ENCODE data around the gene MLF2.
"Not testable (repeated sequence)": the region's sequence is repeated elsewhere in the genome, so short reads cannot be mapped to it uniquely, and the experiment has no call there.

Gene MLF2

DNA sequence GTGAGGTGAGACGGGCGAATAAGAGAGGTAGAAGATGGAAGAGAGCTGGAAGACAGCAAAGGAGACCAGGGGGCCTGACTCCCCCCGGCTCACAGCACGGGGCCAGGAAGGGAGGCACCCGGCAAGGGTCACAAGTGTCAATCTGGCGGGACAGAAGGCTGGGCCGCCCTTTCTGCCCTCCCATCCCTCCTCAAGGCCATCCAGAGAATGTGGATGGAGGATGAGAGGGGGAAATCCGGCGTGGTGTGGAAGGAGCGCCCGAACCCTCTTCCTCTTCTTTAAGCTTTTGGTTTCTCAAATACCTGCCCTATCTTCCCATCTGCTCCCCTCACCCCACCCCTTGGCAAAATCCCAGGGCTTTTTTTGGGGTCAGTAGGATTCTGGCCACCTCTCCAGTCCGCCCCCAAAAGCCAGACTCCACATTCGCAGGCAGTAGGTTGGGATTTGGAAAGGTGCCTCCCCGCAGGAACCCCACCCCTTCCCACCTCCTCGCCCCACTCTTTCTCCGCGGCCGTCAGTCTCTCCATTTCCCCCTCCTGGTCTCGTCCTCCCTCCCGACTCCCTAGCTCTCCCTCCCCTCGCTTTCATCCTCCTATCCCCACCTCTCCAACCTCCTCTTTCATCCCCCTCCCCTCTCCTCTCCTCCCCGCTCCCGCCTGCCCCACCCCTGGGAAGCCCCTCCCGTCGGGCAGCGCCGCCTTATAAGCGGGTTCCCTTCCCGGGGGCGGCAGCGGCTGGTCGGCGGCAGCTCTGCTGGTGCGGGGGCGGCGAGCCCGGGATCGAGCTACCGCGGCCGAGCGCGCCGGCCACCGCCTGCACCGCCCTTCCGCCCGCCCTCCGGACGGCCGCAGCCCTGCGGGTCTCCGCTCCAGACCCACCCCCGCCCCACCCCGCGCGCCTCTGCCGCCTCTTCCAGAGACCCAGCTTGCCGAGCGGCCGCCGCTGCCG lies 13.0 kb upstream of the MLF2 start, which contains the start of gene PTMS:
Gene PTMS, plus strand, starts transcription at position 730 of the 948 bp plus-strand sequence. CDS start 343 bp downstream, outside the sequence.
- in situ Hi-C loops (cut with MboI; ENCODE audit: low sequenced_read_pairs): no loop called here

DNA sequence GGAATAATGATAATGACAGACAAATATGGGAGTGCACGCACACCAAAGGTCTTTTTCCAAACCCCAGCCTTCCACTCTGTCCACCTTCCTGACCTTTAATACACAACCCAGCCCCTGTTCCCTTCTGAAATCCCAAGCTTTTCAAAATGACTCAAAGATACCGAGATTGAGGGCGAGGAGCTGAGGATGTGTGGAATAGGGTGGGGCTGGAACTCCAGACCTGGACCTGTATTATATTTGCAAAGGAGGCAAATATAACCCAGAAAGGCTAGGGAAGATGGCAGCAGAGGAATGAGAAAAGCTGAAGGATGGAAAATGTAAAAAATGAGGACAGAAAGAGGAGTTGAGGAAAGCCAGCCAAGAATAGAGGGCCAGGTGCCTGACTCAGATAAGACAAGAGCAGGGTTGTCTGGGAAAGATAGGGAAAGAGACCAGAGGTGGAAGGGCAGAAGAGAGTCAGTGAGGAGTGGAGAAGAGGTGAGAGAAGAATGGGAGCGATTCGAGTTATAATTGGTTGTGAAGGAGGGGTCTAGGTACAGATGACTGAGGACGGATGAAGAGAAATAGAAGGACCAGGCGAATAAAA lies 12.2 kb upstream of the MLF2 start:
- in situ Hi-C loops (cut with MboI; ENCODE audit: low sequenced_read_pairs): no loop called here

DNA sequence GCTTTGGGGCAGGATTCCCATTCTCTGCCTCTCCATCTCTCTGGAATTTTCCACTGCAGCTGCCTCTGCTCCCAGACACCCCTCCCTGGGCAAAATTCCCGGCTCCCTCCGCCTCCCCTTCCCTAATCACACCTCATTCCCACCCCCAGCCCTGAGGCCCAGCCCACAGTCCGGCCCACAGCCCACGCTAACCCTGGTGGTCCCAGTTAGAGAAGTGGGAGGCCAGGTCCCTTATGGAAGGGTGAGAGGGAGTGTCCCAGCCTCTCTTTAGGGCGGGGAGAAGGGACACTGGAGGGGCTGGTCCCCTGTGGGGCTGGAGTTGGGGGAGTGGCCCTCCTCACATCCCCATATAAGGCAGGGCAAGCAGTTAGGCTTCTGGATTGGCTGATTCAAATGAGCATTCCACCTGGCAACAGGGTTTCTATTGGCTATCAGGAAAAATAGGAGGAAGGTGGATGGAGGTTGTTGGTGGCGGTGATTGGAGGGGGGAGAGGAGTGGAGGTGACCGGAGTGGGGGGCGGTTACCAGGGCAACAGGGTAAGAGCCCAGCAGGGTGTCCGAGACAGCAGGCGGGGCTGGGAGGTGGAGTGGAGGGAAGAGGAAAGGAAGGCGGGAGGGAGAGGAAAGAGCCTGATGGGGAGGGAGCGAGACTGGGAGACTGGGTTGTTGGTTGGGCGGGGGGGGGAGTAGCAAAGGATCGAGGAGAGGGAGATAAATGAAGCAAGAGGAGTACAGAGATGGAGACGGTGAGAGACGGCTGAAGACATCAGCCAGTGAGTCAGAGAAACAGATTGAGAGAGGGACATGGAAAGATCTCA lies 11.3 kb upstream of the MLF2 start:
- in situ Hi-C loops (cut with MboI; ENCODE audit: low sequenced_read_pairs): no loop called here

DNA sequence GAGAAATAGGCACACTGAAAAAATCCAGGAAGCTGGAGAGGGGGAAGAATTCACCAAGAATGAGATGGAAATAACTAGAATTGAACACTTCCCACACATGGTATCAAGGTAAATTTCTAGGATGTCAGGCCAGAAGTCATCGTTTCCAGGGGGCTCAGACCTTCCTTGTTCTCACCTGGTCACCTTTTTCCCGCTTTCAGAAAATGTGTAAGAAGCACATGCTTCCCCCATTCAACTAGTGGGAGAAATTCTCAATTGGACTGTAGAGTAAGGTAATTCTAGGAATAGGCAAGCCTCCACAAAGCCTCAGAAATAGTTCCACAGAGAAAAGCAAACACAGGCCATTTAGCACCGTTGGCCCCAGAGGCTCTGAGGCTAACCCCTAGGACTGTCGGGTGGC lies 10.4 kb upstream of the MLF2 start:
- in situ Hi-C loops (cut with MboI; ENCODE audit: low sequenced_read_pairs): no loop called here

DNA sequence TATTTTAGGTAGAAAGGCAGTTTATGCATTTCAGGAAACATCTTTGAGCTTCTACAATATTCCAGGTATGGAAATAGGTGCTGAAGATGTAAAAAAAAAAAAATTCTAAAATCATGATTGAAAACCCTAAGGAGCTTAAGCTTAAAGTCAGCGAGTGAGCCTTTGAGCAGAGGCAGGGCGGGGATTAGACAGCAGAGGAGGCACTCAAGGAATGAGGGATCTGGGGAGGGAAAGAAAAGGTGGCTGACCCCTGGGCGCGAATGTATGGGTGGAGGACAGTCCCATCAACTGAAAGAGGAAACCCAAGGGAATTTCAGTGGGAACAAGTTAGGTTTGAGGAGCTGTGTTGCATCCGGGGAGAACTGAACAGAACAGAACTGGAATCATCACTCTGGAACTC lies 6.8 kb upstream of the MLF2 start:
- in situ Hi-C loops (cut with MboI; ENCODE audit: low sequenced_read_pairs): loop anchor here (10.0 kb wide), 1 partner anchor 65 kb away; the partner anchor contains the start of genes GPR162 and P3H3

DNA sequence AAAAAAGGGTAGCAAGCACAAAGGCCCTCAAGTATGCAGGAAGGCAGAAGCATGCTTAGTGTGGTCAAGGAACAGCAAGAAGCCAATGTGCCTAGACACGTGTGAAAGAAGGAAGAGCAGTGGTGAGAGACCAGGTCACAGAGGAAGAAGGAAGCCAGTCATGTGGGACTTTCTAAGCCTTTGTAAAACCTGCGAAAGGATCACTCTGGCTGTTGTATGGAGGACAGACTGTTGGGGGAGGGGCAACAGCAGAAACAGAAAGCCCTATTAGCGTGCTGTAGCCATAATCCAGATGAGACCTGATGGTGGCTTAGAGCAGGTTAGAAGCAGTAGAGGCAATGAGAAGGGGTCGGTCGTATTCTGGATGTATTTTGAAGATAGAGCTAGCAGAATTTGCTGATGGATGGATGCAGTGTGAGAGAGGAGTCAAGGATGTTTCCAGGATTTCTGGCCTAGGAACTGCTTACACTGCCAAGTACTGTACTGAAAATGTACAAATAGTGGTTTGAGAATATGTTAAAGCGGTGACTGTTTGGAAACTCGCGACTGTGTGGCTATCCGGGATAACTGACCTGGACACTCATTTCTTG lies 5.7 kb upstream of the MLF2 start:
- in situ Hi-C loops (cut with MboI; ENCODE audit: low sequenced_read_pairs): loop anchor here (10.0 kb wide), 1 partner anchor 66 kb away; the partner anchor contains the start of genes GPR162 and P3H3

DNA sequence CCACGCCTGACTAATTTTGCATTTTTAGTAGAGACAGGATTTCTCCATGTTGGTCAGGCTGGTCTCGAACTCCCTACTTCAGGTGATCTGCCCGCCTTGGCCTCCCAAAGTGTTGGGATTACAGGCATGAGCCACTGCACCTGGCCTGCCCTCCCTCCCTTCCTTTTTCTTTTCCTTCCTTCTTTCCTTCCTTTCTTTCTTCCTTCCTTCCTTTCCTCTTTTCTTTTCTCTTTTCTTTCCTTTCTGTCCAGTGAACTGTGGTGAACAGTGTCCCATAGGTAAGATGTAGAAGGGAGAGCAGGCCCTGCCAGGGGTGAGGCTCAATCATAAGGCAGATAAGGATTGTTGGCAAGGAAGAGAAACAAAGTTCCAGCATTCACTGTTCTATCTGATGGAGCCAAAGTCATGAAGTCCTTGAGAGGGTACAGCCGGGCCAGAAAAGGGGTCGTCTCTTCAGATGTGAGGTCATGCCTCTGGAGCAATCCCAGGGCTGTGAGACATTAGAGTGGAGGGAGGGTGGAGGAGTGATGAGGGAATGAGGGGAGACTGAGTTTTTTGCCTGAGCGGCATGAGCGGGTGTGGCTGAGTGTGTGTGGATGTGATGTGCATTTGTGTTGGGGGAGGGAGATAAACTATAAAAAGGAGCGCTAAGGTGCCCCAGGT lies 4.2 kb upstream of the MLF2 start:
- in situ Hi-C loops (cut with MboI; ENCODE audit: low sequenced_read_pairs): loop anchor here (10.0 kb wide), 1 partner anchor 68 kb away; the partner anchor contains the start of genes GPR162 and P3H3

DNA sequence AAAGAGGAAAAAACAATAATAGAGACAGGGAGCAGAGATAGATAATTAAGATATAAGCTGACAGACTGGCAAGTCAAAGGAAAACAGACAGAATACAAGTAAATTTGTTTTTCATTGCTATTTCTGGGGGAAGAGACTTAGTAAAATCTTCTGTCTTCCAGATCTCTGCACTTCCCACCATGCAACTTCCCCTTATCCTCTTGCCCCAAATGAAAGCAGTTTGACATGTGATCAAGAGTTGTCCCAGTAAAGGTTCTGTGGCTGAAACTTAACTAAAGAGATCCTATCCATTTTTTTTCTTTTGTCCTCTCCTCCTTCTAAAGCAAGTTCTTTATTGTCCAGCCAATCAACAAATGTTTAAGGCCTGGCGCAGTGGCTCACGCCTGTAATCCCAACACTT lies 1.5 kb upstream of the MLF2 start:
- in situ Hi-C loops (cut with MboI; ENCODE audit: low sequenced_read_pairs): loop anchor here (10.0 kb wide), 1 partner anchor 70 kb away; the partner anchor contains the start of genes GPR162 and P3H3

DNA sequence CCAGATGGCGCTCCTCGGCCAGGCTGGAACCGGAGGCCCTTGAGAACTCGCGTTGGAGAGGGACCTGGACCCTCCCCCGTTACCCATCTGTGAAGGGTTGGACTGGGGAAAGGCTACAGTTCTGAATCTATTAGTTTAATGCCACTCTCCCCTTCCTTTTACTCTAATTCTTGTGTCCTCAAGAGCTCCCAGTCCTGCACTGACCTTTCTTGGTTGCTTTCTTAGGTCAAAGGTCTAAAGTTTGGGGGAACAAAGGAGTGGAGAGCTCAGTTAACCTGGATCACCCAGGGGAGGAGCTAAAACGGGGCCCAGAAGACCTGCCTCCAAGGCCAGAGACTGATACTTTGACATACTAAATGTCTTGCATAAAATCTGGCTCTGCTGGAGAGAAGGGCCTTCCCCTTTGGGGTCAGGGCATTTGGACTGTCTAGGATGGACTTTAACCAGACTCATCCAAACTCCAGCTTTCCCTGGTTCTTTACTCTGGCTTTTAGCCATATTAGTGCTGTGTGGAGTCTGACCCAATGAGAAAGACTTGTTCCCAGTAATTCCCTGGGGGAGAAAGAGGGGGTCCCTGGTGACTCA lies 923 bp upstream of the MLF2 start:
- in situ Hi-C loops (cut with MboI; ENCODE audit: low sequenced_read_pairs): loop anchor here (10.0 kb wide), 1 partner anchor 71 kb away; the partner anchor contains the start of genes GPR162 and P3H3

DNA sequence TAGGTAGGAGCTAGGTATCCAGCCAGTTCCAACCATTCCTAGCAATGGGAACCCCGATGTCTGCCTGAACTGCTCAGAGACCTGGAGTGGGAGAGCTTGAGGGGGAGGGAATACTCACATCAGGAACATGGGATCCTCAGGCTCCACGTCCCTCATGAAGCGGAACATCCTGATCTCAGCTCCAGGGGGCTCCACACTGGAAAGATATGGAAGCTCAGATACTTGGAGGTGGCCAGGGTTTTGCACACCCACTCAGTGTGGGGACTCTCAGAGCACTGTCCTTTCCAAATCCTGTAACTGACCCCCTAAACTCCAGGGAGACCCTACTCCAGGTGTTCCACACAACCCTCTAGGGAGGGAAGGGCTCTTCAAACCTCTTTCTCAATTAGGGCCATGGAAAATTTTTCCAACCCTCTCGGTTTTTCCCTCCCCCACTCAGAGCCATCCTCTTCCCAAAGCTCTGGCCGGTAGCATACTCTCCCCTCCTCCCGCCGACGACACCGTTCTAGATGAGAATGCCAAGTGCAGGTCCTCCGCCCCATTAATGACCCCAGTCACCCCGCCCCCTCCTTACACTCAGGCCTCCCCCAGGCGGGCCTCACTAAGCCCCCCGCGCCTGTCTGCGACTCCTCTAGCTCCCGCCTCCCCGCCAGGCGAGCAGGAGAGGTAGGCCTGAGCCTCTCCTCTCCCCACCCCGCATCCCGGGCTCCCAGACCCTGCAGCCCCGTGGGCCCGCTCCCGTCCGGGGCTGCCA lies 597 bp downstream of the MLF2 start:
- in situ Hi-C loops (cut with MboI; ENCODE audit: low sequenced_read_pairs): loop anchor here (10.0 kb wide), 1 partner anchor 72 kb away; the partner anchor contains the start of genes GPR162 and P3H3

DNA sequence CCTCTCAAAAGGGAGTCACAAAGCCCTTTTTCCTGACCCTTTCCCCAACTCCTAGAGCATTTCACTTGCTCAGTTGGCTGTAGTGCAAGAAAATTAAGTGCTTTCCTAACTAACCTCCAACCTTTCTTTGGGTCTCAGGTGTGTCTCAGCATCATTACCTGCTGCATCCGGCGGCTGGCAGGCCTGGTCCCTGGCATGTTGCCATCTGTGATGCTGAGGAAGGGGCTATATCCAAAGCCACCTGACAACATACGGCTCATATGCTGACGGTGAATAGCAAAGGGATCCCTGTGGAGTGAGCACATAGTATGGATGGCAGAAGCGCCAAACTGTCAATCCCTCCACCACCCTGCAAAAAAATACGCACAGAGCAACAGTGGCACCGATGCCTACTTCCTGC lies 1.2 kb downstream of the MLF2 start:
- in situ Hi-C loops (cut with MboI; ENCODE audit: low sequenced_read_pairs): loop anchor here (10.0 kb wide), 1 partner anchor 73 kb away; the partner anchor contains the start of genes GPR162 and P3H3

DNA sequence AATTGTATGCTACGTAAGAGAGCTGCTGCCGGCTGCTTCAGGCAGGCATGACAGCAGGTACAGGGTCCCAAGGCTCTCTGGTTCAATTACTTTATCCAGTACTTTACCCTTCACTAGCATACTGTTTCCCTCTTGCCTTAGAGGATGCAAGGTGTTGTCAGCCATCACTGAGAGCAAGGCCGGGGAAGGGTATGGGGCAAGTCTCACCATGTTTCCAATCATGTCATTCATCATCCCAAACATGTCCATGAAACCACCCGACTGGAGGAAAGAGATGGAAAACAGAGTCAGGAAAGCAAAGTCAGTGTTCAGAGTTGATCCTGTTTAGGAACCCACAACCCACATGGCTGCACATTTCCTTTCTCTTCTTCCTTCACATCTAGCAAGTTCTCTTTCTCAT lies 2.4 kb downstream of the MLF2 start:
- in situ Hi-C loops (cut with MboI; ENCODE audit: low sequenced_read_pairs): loop anchor here (10.0 kb wide), 1 partner anchor 74 kb away; the partner anchor contains the start of genes GPR162 and P3H3

DNA sequence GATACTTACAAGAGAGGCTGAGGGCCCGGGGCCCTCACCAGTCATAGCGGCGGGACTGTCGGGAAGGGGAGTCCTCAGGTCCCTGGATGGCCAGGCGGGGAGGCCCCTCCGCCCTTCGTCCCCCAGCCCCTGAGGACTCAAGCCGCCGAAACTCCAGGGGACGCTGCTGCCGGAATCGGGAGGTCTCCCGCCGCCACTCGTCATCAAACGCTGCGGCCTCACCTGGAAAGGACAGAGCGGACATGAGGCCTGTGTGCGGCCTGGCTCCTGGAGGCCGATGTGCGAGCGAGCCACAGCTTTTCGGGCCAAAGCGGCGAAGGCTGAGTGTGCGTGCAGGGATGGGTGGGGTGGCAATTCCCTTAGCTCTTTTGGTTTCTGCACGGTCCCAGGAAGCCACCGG lies 4.2 kb downstream of the MLF2 start:
- in situ Hi-C loops (cut with MboI; ENCODE audit: low sequenced_read_pairs): no loop called here

DNA sequence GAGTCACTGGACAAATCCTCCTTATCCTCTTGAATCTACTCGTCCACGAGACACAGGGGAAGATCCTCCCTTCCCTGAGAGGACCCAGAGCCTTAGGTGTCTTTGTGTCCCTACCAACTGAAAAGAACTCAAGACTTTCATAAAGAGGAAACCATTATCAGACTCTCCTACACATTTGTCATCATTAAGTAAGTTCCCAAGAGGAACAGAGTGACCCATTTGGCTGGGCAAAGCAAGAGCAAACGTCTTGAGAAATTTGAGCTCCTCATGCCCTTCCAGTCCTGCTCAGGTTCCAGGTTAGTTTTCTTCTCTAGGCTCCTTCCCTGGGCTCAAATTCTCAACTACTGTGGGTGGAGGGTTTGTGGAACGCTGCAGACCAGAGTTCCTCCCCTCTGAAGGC lies 5.7 kb downstream of the MLF2 start:
- in situ Hi-C loops (cut with MboI; ENCODE audit: low sequenced_read_pairs): no loop called here

DNA sequence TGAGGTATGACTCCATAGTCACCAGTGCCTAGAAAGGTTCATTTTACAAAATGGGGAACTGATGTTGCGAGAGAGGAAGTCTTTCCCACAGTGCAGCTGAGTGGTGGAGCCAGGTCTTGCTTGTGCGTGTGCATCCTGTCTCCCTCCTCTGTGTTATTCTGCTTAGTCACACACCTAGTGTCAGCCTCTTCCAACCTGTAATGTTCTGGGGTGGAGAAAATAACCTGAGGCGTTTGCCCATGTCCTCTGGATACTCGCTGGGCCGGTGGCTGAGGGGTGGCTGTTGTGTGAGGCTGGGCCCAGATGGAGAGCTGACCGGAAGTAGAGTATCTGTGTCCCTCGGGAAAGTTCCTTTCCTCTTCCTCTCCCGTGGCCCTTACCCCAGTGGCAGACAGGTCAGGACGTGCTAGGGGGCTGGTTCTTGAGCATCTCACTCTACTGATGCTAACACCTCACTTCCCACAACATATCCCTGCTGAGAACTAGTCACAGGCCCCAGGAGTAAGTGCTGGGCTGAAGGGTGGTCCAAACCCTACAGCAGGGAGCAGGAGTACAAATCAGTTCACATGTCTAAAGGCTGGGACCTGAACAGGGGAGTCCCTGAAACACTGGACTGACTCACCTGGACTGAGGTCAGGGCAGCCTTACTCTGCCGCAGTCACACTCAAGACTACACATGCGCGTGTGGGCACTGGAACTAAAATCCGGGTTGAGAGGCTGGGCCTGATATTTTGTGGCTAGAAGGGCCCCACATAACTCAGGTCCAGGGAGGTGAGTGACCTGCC lies 7.0 kb downstream of the MLF2 start:
- in situ Hi-C loops (cut with MboI; ENCODE audit: low sequenced_read_pairs): no loop called here

DNA sequence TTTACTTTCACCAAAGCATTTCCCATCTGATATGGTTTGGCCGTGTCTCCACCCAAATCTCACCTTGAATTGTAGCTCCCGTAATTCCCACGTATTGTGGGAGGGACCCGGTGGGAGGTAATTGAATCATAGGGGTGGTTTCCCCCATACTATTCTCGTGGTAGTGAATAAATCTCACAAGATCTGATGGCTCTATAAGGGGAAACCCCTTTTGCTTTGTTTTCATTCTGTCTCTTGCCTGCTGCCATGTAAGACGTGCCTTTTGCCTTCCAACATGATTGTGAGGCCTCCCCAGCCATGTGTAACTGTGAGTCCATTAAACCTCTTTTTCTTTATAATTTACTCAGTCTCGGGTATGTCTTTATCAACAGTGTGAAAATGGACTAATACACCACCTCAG lies 9.6 kb downstream of the MLF2 start:
- in situ Hi-C loops (cut with MboI; ENCODE audit: low sequenced_read_pairs): not testable (repeated sequence)

DNA sequence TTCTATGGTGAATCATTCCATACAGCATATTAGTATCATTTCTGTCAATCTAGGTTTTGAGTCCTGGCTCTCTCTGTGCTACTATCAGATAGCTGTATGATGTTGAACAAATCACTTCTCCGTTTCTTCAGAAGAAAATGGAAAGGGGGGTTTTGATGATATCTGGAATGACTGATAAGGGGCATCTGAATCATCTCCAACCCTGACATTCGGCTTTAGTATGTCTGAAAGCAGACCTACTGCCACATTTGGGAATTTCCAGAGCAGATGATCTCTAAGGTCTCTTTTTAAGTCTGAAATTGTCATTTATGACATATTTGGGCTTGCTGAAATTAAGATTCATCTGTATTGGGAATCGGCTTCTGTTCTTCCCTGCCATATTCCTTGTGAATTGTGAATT lies 10.1 kb downstream of the MLF2 start:
- in situ Hi-C loops (cut with MboI; ENCODE audit: low sequenced_read_pairs): no loop called here

DNA sequence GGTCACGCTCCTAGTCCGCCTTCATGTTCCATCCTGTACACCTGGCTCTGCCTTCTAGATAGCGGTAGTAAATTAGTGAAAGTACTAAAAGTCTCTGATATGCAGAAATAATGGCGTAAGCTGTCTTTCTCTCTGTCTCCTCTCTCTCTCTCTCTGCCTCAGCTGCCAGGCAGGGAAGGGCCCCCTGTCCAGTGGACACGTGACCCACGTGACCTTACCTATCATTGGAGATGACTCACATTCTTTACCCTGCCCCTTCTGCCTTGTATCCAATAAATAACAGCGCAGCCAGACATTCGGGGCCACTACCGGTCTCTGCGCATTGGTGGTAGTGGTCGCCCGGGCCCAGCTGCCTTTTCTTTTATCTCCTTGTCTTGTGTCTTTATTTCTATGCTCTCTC lies 10.9 kb downstream of the MLF2 start:
- in situ Hi-C loops (cut with MboI; ENCODE audit: low sequenced_read_pairs): not testable (repeated sequence)

Measured in HL-60/S4 treated with phorbol 12-myristate 13-acetate at 8.2 ng/mL for 4 days and 3 days (cell line).